ENCODE results near the gene SIT1.
"Not testable (repeated sequence)": the region's sequence is repeated elsewhere in the genome, so short reads cannot be mapped to it uniquely, and the experiment has no call there.

Gene SIT1

GRCh38 chr9:35651956-35652828 lies 1.5 kb upstream of the SIT1 start:
- no peak overlapping the region for H3K27ac ChIP-seq
- TF ChIP-seq CTCF (IDR thresholded peaks at IDR 0.05): no peak
- no peak overlapping the region for H3K9ac ChIP-seq

GRCh38 chr9:35649431-35650340 lies 1.0 kb downstream of the SIT1 start:
- Histone ChIP-seq H3K4me1 (peaks cover 3% of the 10 kb centered on the region), H3K27ac (no peak overlapping the region), H2AFZ (no peak overlapping the region), H3K9ac (no peak overlapping the region), H3K4me2 (ENCODE audit: low read length) (no peak overlapping the region), H3K9me3 (ENCODE audit: control insufficient read depth, low read length) (no peaks in the 10 kb centered on the region), H3K36me3 (ENCODE audit: control insufficient read depth, insufficient read depth, low read length) (no peaks in the 10 kb centered on the region), H3K4me3 (ENCODE audit: low read depth, low read length) (no peak overlapping the region), H3K27me3 (ENCODE audit: control insufficient read depth, insufficient read depth, low read length) (no peaks in the 10 kb centered on the region), H3K79me2 (no peaks in the 10 kb centered on the region)
- no peak for TF ChIP-seq CTCF (IDR thresholded peaks at IDR 0.05)

More at GRCh38 chr9:35651956-35652828, 1.5 kb upstream of the SIT1 start:
- Histone ChIP-seq H3K36me3 (ENCODE audit: control insufficient read depth, insufficient read depth, low read length) (no peaks in the 10 kb centered on the region), H3K27me3 (ENCODE audit: control insufficient read depth, insufficient read depth, low read length) (no peaks in the 10 kb centered on the region), H2AFZ (no peak overlapping the region), H3K4me2 (ENCODE audit: low read length) (no peak overlapping the region), H3K4me3 (ENCODE audit: low read depth, low read length) (no peak overlapping the region), H3K4me1 (peaks cover 2% of the 10 kb centered on the region), H3K9me3 (ENCODE audit: control insufficient read depth, low read length) (no peaks in the 10 kb centered on the region), H3K79me2 (no peaks in the 10 kb centered on the region)

- peak overlapping the region; percentile 90 for H2AFZ ChIP-seq
Observed at GRCh38 chr9:35646533-35647265, 4.0 kb downstream of the SIT1 start.

GRCh38 chr9:35646153-35646532 lies 4.6 kb downstream of the SIT1 start:
- Histone ChIP-seq H3K9me3 (ENCODE audit: control insufficient read depth, low read length) (no peaks in the 10 kb centered on the region), H3K4me3 (ENCODE audit: low read depth, low read length) (peak overlapping the region; percentile 97), H3K9ac (peak overlapping the region; percentile 21), H3K36me3 (ENCODE audit: control insufficient read depth, insufficient read depth, low read length) (no peaks in the 10 kb centered on the region), H3K27ac (peak overlapping the region; percentile 71), H3K4me1 (peaks cover 3% of the 10 kb centered on the region), H3K27me3 (ENCODE audit: control insufficient read depth, insufficient read depth, low read length) (no peaks in the 10 kb centered on the region), H3K4me2 (ENCODE audit: low read length) (peak overlapping the region; percentile 94), H3K79me2 (no peaks in the 10 kb centered on the region), H2AFZ (peak overlapping the region; percentile 90)
- TF ChIP-seq CTCF (IDR thresholded peaks at IDR 0.05): no peak

More at GRCh38 chr9:35646533-35647265, 4.0 kb downstream of the SIT1 start:
- Histone ChIP-seq H3K79me2 (no peaks in the 10 kb centered on the region), H3K27ac (peak overlapping the region; percentile 71), H3K4me2 (ENCODE audit: low read length) (peak overlapping the region; percentile 94), H3K36me3 (ENCODE audit: control insufficient read depth, insufficient read depth, low read length) (no peaks in the 10 kb centered on the region), H3K27me3 (ENCODE audit: control insufficient read depth, insufficient read depth, low read length) (no peaks in the 10 kb centered on the region), H3K4me3 (ENCODE audit: low read depth, low read length) (peak overlapping the region; percentile 97), H3K9me3 (ENCODE audit: control insufficient read depth, low read length) (no peaks in the 10 kb centered on the region), H3K4me1 (peaks cover 3% of the 10 kb centered on the region), H3K9ac (peak overlapping the region; percentile 21)
- TF ChIP-seq CTCF (IDR thresholded peaks at IDR 0.05): peak; percentile 79

- H3K27ac ChIP-seq; H3K9me3 ChIP-seq (ENCODE audit: control insufficient read depth, low read length); H3K36me3 ChIP-seq (ENCODE audit: control insufficient read depth, insufficient read depth, low read length); H3K79me2 ChIP-seq; H3K9ac ChIP-seq; H3K4me1 ChIP-seq; H3K27me3 ChIP-seq (ENCODE audit: control insufficient read depth, insufficient read depth, low read length): not testable (repeated sequence)
- Histone ChIP-seq H2AFZ (peak overlapping the region; percentile 90), H3K4me2 (ENCODE audit: low read length) (peak overlapping the region; percentile 94), H3K4me3 (ENCODE audit: low read depth, low read length) (peak overlapping the region; percentile 97)
Observed at GRCh38 chr9:35645736-35646135, 5.0 kb downstream of the SIT1 start.
